H1 (cell line): ENCODE measurements around the gene MAPK11. TPM values are rescaled to one million over a fixed set of nuclear protein-coding genes. Genes with fewer than 3 reads are reported as not detected.

Experiments used
- ATF3 ChIP-seq: IDR thresholded peaks from 2 replicates; pipeline ENCODE4 v1.6.1; 2011; ENCODE audit warnings: low read depth, mild to moderate bottlenecking, low read length; ENCODE audit not compliant: insufficient read depth
- CHD7 ChIP-seq: fragments of 300-600 bp; sonication (generic); IDR thresholded peaks from 2 replicates; pipeline ENCODE4 v1.7.1; 2012; ENCODE audit warnings: low read length, moderate library complexity, mild to moderate bottlenecking, inconsistent platforms; ENCODE audit not compliant: insufficient replicate concordance
- CREB1 ChIP-seq: IDR thresholded peaks from 2 replicates; pipeline ENCODE4 v1.6.1; 2012; ENCODE audit warnings: inconsistent platforms
- CTBP2 ChIP-seq: IDR thresholded peaks from 2 replicates; pipeline ENCODE4 v1.7.0; 2011; ENCODE audit warnings: borderline replicate concordance, mild to moderate bottlenecking, moderate library complexity, mixed read lengths, low read length; ENCODE audit not compliant: insufficient read depth, insufficient read length
- POU5F1 ChIP-seq: IDR thresholded peaks from 2 replicates; pipeline ENCODE4 v1.6.1; 2011; ENCODE audit warnings: low read depth, mild to moderate bottlenecking, low read length, moderate library complexity
- RAD21 ChIP-seq, 2 experiments: IDR thresholded peaks in 1 of 2; conservative IDR thresholded peaks in 1 of 2; 2 replicates each; pipeline ENCODE4 v1.6.1; 2011; ENCODE audit warnings: low read depth in 2 of 2, low read length in 2 of 2, improper control_type of control experiment in 1 of 2, inconsistent platforms in 1 of 2, mild to moderate bottlenecking in 1 of 2, moderate library complexity in 1 of 2
- SUZ12 ChIP-seq: fragments of 200-600 bp; sonication (generic); IDR thresholded peaks from 2 replicates; pipeline ENCODE4 v1.6.1; 2012; ENCODE audit warnings: mild to moderate bottlenecking, inconsistent platforms, low read length, moderate library complexity, mixed read lengths
- TBP ChIP-seq: IDR thresholded peaks from 2 replicates; pipeline ENCODE4 v1.6.1; 2011; ENCODE audit warnings: low read depth, low read length, improper control_type of control experiment
- polyA plus RNA-seq, 7 experiments: library from polyadenylated mRNA; depleted of rRNA in 3 of 7; stranded (reverse) in 5 of 7; unstranded in 2 of 7; fragments of >200 nt in 5 of 7; fragments of 200-250 nt in 2 of 7; gene quantifications; 1 replicate in 5 of 7; 2 replicates in 1 of 7; 4 replicates in 1 of 7; pipeline versions ENCODE4 v1.2.1 to v1.2.3, GENCODE V29; 2011 to 2013; ENCODE audit warnings: missing spikeins in 2 of 7, mixed read lengths in 2 of 7
- total RNA-seq: library from RNA; stranded (reverse); fragmentation: NEBNext Ultra II Directional; extraction: Animal tissue kit (Norgen Biotek cat#: 25700); gene quantifications from 2 replicates; pipeline ENCODE4 v1.2.1, GENCODE V29; 2021

Gene MAPK11
- total and polyA plus RNA-seq, 2 of the 8 experiments (the other 6 are each of a cell fraction or from before 2014, with no cell fraction given), result 0.70 to 1.5 TPM

- TF ChIP-seq CHD7 (no peak), CTBP2 (no peak), SUZ12 (no peak), TBP (no peak; the same call in 1 of the 2 replicates), POU5F1 (no peak), CREB1 (no peak), RAD21 (IDR thresholded peaks at IDR 0.05 in 1 of 2, conservative IDR thresholded peaks at IDR 0.05 in 1 of 2; ENCODE audit: low read depth in 2 of 2, low read length in 2 of 2) (no peak), ATF3 (no peak)
These were observed 19.4 kb downstream of the MAPK11 start, which contains the start of gene HDAC10 (continued) for GRCh38 chr22:50250555-50251476.
